NCI-H128 (cell line): ENCODE measurements around the gene PRR12.

ENCODE experiments used
- DNase-seq: peaks from one replicate; lab custom pipeline; 2025; ENCODE audit not compliant: unreplicated experiment; lab: John Stamatoyannopoulos, UW

Gene PRR12

DNA sequence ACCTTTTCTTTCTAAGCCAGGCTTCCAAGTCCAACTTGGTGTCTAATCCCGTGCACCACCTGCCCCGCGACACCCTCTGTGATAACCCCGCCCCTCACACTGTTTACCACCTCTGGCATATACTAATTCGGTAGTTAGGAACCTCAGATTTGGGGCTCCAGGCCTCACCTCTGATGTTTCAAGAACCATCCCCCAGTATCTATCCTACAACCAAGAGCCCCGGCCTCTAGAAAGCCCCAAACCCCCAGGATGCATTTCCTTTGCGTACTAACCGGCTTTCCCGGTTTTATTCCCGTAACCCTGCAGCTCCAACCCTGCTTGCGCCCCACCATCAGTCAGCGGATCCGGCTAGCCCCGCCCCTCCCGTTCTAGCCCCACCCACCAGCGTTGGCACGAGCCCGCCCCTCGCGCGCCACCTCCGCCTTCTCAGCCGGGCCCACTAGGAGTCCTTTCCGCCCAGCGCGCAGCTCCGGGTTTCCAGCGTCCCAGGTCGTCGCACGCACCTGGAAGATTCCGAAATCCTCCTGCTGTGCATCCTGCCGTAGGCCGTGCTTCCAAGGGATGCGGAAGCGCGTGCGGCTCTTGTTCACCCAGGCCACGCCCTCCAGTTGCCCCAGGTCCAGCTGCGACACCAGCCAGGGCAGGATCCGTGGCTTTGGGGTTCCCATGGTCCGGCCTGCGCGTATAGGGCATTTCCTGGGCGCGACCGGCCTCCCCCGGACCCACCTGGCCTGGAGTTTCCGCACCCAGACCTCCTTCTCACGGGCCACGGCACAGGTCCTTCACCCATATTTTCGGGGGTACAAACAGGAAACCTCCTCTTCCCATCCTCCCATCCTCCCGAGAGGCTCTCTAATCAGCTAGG, 73.4 kb downstream of the PRR12 start:
- DNase-seq, result peak; percentile 47

DNA sequence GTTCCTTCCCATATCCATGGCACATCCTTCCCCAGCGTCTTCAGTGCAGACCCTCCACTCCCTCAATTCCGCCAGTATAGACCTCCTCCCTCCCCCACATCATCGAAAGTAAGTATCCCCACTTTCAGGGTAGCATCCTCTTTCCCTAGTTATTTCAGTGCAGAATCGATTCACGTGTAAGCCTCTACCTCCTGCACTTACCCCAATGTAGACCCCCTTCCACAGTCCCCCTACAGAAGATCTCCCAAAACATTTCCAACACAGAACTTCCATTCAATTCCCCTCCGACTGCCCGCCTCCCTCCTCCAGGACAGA, 74.0 kb downstream of the PRR12 start:
- DNase-seq, result no peak

DNA sequence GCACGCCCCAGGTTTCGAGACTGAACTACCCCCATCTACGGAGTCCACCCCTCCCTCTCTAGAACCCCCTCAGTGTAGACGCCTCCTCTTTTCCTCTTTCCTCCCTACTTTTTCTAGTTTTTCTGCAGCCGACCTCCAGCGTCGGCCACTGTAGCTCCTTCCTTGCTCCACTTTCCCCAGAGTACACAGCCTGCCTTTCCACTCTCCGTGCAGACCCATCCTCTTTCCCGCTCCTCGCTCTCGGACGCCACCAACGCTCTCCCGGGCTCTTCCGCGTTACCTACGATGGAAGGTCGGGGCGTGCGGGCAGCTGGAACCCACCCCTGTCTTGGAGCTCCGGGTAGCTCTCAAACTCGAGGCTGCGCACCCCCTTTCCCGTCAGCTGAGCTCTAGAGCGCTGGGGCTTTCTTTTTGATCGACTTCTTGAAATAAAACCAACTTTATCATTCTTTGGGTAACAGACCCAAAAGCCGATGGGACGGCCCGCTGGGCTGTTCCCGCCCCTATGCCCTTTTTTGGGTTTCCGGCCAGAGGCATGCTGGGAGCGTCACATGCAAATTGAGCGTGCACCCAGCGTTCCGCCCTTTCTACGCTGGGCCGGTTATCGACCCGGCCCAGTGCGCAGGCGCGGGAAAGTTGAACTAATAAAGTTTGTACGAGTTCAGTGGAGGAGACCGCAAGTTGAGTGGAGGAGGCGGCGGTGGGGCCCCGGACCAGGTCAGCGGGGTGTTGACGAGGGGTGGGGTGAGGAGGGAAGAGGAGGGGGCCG, 74.6 kb downstream of the PRR12 start, which contains the start of the genes BCL2L12 and IRF3:
BCL2L12 (plus strand) TSS at position 583 of the 769 bp plus-strand sequence. CDS start 760 bp downstream, outside the sequence.
IRF3 (minus strand) TSS at position 507 of the 769 bp plus-strand sequence. CDS start 1,019 bp downstream, outside the sequence.
- DNase-seq, result peak; percentile 85

DNA sequence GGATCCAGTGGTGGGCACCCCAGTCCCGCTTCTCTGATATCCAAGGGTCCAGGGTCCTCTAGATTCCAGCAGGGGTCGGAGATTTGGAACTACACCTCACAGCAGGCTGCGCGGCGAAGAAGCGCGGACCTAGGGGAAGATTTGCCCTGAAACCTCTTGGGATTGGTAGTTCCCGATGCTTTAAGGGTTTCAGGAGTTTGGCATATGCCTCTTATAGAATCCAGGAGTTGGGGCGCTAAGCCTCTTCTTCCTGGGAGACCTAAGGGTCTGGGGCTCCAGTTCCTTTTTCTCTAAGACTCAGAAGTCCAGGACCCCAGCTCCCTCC, 75.1 kb downstream of the PRR12 start:
- DNase-seq, result no peak

DNA sequence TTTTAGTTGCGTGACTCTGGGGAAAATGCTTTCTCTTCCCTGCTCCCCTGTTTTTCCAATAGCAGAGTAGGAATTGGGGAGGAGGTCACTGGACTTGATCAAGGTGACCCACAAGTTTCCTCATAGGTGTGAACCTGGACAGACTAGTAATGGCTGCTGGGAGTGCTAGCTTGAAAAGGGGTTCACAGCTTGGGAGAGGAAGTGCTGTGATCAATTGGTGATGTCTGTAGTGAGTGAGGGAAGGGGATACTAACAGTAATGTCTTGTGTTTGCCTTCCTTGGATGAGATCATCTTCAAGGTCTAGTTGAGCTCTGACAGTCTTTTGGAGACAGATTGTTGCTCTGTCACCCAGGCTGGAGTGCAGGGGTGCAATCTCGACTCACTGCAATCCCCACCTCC, 76.5 kb downstream of the PRR12 start:
- DNase-seq, result no peak

DNA sequence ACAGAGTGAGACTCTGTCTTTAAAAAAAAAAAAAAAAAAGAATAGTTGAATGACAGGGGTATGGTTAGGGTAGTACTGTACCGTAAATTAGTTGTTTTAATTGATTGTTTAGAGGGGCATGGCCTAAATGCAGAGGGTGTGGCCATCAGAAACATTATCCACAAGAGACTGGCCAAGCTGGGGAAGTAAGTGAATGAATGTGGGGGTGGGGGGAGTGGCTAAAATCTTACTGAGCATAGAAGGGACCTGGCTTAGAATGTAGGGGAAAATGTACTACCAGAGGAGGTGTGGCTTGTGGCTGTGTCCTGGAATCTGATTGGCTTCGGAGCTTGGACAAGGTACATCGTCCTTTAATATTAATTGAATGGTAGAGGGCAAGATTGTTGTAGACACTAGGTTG, 78.5 kb downstream of the PRR12 start:
- DNase-seq, result no peak

DNA sequence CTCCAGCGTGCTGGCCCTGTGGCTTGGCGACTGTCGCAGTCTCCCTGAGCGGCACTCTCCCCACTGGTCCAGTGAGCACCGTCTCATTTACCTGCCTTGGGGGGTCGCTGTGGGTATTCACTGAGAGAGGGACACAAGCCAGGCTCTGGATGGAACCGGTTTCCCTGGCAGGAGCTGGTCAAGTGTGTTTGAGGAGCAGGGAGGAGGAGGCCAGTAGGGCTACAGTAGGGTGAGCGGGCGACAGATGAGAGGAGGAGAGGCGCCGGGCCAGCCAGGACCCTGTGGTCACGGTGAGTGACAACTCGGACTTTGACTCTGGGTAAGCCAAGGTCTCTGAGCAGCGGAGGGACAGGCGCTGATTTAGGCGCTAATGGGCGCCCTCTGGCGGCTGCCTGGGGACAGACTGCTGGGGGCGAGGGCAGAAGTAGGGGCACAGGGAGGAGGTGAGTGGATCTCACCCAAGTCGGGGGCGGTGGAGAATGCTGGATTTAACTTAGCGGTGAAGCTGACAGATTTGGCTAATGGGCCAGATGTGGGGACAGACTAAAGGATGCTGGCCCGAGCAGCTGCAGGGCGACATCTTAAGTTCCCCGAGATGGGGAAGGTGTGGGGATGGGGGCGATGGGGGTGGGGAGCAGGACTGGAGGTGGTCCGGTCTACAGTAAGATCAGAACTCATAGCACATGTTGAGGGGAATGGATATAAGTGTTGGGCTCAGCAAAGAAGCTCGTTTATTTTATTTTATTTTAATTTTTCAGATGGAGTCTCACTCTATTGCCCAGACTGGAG, 81.3 kb downstream of the PRR12 start:
- DNase-seq, result peak; percentile 78
